Suprapubic skin (tissue), 4 donors: Measurements from ENCODE around the gene MSGN1. TPM values are rescaled to one million over a fixed set of nuclear protein-coding genes. Genes with fewer than 3 reads are reported as not detected.

Experiments
- DNase-seq, 2 donors: peaks; one replicate each; pipeline ENCODE4 v3.0.0-alpha.2; 2019; ENCODE audit warnings: low spot score in 2 of 2
- H3K27ac ChIP-seq: fragments of 200-600 bp; sonication (generic); one replicate; pipeline ENCODE4 v1.5.1; 2019
- H3K27me3 ChIP-seq: fragments of 200-600 bp; sonication (generic); one replicate; pipeline ENCODE4 v1.5.1; 2019
- H3K36me3 ChIP-seq: fragments of 200-600 bp; sonication (generic); one replicate; pipeline ENCODE4 v1.5.1; 2019
- H3K4me1 ChIP-seq: fragments of 200-600 bp; sonication (generic); one replicate; pipeline ENCODE4 v1.5.1; 2019
- H3K4me3 ChIP-seq: fragments of 200-600 bp; sonication (generic); one replicate; pipeline ENCODE4 v1.5.1; 2019; ENCODE audit warnings: mild to moderate bottlenecking
- H3K9me3 ChIP-seq: fragments of 200-600 bp; sonication (generic); one replicate; pipeline ENCODE4 v1.5.1; 2019
- EP300 ChIP-seq: sonication (generic); formaldehyde crosslinking; IDR thresholded peaks from one replicate; pipeline ENCODE4 v1.6.1; 2017; ENCODE audit warnings: antibody characterized with exemption
- POLR2A ChIP-seq, 2 donors: fragments of 450-650 bp; IDR thresholded peaks; one replicate each; pipeline ENCODE4 v1.6.1; 2017; ENCODE audit warnings: antibody characterized with exemption in 2 of 2, mild to moderate bottlenecking in 2 of 2, moderate library complexity in 2 of 2
- POLR2AphosphoS5 ChIP-seq, 3 donors: sonication (generic); formaldehyde crosslinking; IDR thresholded peaks; one replicate each; pipeline ENCODE4 v1.6.1; 2017; ENCODE audit warnings: antibody characterized with exemption in 3 of 3
- WGBS: methylation state at CpG from one replicate; pipeline ENCODE4 v1.1.5; 2018; 5-methylcytosine and 5-hydroxymethylcytosine counted together
- total RNA-seq, 4 donors: library from RNA; depleted of rRNA; stranded (reverse); fragments of >200 nt; gene quantifications; one replicate each; pipeline ENCODE4 v1.1.0, GENCODE V29; 2016
- TF ChIP-seq, protein P1 (sequence below), 2 donors: fragments of 200-600 bp in 1 of 2; fragments of 450-650 bp in 1 of 2; sonication (generic) in 1 of 2; IDR thresholded peaks; one replicate each; pipeline ENCODE4 v1.5.1; 2016 to 2019; ENCODE audit warnings: antibody characterized with exemption in 2 of 2, mild to moderate bottlenecking in 1 of 2, moderate library complexity in 1 of 2

The MSGN1 gene
- total RNA-seq, 4 donors from 2014 or later = not detected

DNA sequence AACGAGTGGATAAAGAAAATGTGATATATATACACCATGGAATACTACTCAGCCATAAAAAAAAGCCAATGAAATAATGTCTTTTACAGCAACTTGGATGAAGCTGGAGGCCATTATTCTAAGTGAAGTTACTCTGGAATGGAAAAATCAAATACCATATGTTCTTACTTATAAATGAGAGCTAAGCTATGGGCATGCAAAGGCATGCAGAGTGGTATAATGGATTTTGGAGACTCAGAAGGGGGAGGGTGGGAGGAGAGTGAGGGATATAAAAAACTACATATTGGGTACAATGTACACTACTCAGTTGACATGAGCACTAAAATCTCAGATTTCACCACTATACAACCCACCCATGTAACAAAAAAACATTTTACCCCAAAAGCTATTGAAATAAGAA lies 1.7 kb upstream of the MSGN1 start:
- no peak overlapping the region for H3K4me3 ChIP-seq
- H3K36me3 ChIP-seq = no peaks in the 10 kb centered on the region
- no peaks in the 10 kb centered on the region for H3K27me3 ChIP-seq
- DNase-seq = no peak
- 53% methylated on average over 1 of the region's 1 CpG for WGBS
- no peaks in the 10 kb centered on the region for H3K9me3 ChIP-seq
- H3K27ac ChIP-seq = peak overlapping the region; percentile 81
- TF ChIP-seq POLR2AphosphoS5 (IDR thresholded peaks at IDR 0.05) = no peak
- no peak for TF ChIP-seq POLR2A (IDR thresholded peaks at IDR 0.05)
- TF ChIP-seq EP300 = no peak
- TF ChIP-seq, protein P1, sequence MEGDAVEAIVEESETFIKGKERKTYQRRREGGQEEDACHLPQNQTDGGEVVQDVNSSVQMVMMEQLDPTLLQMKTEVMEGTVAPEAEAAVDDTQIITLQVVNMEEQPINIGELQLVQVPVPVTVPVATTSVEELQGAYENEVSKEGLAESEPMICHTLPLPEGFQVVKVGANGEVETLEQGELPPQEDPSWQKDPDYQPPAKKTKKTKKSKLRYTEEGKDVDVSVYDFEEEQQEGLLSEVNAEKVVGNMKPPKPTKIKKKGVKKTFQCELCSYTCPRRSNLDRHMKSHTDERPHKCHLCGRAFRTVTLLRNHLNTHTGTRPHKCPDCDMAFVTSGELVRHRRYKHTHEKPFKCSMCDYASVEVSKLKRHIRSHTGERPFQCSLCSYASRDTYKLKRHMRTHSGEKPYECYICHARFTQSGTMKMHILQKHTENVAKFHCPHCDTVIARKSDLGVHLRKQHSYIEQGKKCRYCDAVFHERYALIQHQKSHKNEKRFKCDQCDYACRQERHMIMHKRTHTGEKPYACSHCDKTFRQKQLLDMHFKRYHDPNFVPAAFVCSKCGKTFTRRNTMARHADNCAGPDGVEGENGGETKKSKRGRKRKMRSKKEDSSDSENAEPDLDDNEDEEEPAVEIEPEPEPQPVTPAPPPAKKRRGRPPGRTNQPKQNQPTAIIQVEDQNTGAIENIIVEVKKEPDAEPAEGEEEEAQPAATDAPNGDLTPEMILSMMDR (IDR thresholded peaks at IDR 0.05) = no peak
- H3K4me1 ChIP-seq = peaks cover 32% of the 10 kb centered on the region

DNA sequence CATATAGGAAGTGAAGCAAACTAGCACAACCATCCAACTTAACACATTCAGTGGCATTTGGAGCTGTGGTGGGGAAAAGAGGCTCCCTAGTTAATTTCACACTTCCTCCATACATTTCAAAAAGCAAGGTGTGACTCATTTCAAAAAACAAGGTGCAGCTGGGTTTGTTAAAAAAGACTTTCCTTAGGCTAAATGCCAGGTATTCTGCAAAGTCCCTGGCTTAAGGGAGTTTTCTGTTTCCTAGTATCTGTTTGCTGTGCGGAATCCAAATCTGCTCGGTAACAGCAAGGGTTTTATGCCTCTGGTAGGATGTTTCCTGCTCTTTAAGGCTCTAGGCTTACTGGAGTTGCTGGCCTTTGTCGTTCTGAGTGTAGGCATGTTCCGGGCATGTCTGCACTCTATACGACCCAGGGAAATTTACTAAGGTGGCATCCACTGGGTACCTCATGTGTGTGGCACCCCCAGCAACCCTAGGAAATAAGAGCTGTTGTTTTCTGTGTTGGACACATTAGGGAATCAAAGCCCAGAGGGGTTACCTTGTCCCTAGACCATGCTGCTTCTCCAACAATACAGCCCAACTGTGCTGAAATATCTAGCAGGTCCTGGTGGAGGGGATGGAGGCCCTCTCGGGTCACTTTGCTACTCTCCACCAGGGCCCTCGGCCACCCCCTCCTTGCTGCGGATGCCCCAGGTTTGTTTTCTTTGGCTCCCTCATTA lies 634 bp upstream of the MSGN1 start:
- no peak for TF ChIP-seq POLR2A (IDR thresholded peaks at IDR 0.05)
- TF ChIP-seq EP300 = no peak
- no peak for TF ChIP-seq POLR2AphosphoS5 (IDR thresholded peaks at IDR 0.05)
- TF ChIP-seq, protein P1 (IDR thresholded peaks at IDR 0.05) = no peak
- no peaks in the 10 kb centered on the region for H3K36me3 ChIP-seq
- H3K27ac ChIP-seq = peak overlapping the region; percentile 81
- no peaks in the 10 kb centered on the region for H3K27me3 ChIP-seq
- peaks cover 32% of the 10 kb centered on the region for H3K4me1 ChIP-seq
- H3K4me3 ChIP-seq = no peak overlapping the region
- H3K9me3 ChIP-seq = no peaks in the 10 kb centered on the region
- no peak for DNase-seq
- WGBS = 45% methylated on average over 8 of the region's 8 CpGs

DNA sequence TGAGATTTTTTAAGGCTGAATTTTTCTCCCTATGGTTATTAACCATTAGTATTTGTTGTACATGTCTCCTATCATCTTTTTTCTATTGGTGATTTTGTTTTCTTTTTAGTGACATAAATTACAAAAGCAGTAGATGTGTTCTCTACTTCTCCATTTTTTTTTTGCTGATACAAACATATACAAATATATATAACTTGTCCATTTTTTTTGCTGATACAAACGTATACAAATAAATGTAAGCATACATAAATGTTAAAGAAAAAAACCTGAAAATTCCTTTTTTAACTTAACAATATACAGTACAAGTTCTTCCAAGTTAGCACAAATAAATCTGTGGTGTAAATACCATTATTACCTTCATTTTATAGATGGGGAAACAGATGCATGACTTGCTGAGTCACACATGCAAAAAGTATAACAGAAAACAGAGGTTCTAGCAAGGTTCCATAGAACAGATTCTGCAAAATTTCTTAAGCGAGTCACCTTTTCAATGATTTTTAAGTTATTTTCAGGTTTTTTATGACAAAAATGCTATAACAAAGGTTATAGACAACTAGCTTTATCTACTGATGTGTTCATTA lies 2.1 kb downstream of the MSGN1 start:
- DNase-seq = no peak
- Histone ChIP-seq H3K27ac (no peak overlapping the region), H3K36me3 (no peaks in the 10 kb centered on the region), H3K4me3 (no peak overlapping the region), H3K4me1 (peaks cover 34% of the 10 kb centered on the region), H3K9me3 (no peaks in the 10 kb centered on the region), H3K27me3 (no peaks in the 10 kb centered on the region)
- WGBS = 86% methylated on average over 2 of the region's 2 CpGs
- no peak for TF ChIP-seq POLR2A (IDR thresholded peaks at IDR 0.05)
- TF ChIP-seq, protein P1 (IDR thresholded peaks at IDR 0.05) = no peak
- TF ChIP-seq EP300 = no peak
- no peak for TF ChIP-seq POLR2AphosphoS5 (IDR thresholded peaks at IDR 0.05)

DNA sequence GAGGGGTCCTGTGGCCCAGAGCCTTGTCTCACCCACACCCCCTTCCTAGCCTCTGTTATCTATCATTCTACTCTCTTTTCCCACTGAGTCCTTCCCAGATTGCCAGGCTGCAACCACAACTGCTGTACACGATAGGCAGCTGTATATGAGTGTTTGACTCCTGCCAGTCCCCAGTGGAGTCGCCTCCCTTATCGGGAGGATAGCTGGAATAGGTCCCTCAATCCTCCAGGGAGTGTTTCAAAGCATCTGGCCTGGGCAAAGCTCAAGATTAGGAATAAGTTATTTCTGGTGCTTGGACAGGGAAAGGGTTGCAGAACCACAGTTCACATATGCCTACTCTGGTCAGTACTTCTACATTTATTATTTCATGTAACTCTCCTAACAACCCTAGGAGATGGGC lies 4.8 kb downstream of the MSGN1 start:
- WGBS = 64% methylated on average over 3 of the region's 3 CpGs
- TF ChIP-seq POLR2AphosphoS5 (IDR thresholded peaks at IDR 0.05) = no peak
- TF ChIP-seq, protein P1 (IDR thresholded peaks at IDR 0.05) = no peak
- no peak for TF ChIP-seq EP300
- no peak for TF ChIP-seq POLR2A (IDR thresholded peaks at IDR 0.05)
- Histone ChIP-seq H3K4me3 (no peak overlapping the region), H3K9me3 (no peaks in the 10 kb centered on the region), H3K27me3 (no peaks in the 10 kb centered on the region), H3K27ac (no peak overlapping the region), H3K4me1 (peaks cover 18% of the 10 kb centered on the region), H3K36me3 (no peaks in the 10 kb centered on the region)
- no peak for DNase-seq

DNA sequence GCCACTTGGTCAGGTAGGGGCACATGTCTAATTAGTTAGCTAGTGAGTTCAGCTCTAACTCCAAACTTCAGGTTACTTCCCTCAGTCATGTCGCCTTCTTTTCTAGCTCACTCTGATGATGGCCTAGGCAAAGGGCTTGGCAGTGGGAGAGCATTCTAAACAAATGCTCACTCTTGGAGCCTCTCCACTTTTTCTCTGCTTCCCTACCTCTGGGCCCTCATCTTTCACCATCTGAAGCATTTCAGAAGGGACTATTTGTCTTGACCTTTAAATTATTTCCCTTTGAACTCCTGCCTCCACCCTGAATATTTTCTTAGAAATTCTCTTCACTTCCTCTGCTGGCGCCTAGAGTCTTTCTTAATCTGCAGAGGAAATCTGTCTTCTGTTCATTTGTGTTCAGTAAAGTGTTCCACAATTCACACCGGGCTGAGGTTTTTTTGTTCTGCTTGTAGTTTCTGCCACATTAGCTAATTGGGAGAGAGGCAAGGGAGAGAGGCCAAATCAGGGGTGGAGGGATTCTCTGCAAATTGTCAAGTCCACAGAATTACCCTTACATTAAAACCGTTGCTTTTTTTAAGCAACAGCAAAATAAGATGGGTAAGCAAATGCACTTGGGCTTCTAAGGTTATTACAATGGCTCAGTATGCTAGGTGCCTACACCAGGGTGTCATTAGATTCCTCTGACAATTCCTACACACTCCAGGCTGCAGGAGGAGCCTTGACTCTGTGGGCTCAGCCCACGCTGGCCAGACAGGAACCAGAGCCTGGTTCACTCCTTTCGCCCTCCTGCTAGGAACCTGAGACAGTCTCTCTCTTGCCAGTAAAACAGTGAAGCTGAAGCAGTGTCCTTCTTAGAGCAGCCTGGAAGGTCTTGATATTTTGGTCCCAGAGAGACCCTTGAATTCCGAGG lies 5.5 kb downstream of the MSGN1 start:
- H3K4me3 ChIP-seq = no peak overlapping the region
- no peaks in the 10 kb centered on the region for H3K36me3 ChIP-seq
- TF ChIP-seq POLR2AphosphoS5 (IDR thresholded peaks at IDR 0.05) (no peak), EP300 (no peak), POLR2A (IDR thresholded peaks at IDR 0.05) (no peak)
- TF ChIP-seq, protein P1 (IDR thresholded peaks at IDR 0.05) = no peak
- no peaks in the 10 kb centered on the region for H3K27me3 ChIP-seq
- no peaks in the 10 kb centered on the region for H3K9me3 ChIP-seq
- WGBS = 63% methylated on average over 7 of the region's 7 CpGs
- DNase-seq = no peak
- H3K4me1 ChIP-seq = peaks cover 11% of the 10 kb centered on the region
- no peak overlapping the region for H3K27ac ChIP-seq
